PC-3 (cell line): ENCODE data around the gene SLC38A2.
"Not testable (repeated sequence)": the region's sequence is repeated elsewhere in the genome, so short reads cannot be mapped to it uniquely, and the experiment has no call there.

Experiments
- EZH2 ChIP-seq: fragments of 300-600 bp; sonication (generic); IDR thresholded peaks from one replicate; pipeline ENCODE4 v1.6.1; 2017; ENCODE audit warnings: antibody characterized with exemption, mild to moderate bottlenecking, low read length; ENCODE audit not compliant: unreplicated experiment
- TF ChIP-seq, protein P1 (sequence below): fragments of 300-600 bp; sonication (generic); conservative IDR thresholded peaks from 2 replicates; pipeline ENCODE4 v1.5.1; 2017; ENCODE audit warnings: antibody characterized with exemption, low read depth, mild to moderate bottlenecking, low read length

DNA sequence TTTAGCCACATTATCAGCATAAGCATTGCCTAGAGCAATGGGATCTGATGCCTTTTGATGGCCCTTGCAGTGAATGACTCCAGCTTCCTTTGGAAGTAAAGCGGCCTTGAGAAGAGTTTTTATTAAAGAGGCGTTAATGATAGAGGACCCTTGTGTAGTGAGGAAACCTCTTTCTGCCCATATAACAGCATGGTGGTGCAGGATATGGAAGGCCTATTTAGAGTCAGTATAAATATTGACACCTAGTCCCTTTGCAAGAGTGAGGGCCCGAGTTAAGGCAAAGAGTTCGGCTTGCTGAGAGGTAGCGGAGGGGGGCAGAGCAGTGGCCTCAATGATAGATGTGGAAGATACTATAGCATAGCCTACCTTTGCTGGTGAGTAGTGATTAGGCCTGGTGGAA lies 47.5 kb downstream of the SLC38A2 start:
- TF ChIP-seq, protein P1, sequence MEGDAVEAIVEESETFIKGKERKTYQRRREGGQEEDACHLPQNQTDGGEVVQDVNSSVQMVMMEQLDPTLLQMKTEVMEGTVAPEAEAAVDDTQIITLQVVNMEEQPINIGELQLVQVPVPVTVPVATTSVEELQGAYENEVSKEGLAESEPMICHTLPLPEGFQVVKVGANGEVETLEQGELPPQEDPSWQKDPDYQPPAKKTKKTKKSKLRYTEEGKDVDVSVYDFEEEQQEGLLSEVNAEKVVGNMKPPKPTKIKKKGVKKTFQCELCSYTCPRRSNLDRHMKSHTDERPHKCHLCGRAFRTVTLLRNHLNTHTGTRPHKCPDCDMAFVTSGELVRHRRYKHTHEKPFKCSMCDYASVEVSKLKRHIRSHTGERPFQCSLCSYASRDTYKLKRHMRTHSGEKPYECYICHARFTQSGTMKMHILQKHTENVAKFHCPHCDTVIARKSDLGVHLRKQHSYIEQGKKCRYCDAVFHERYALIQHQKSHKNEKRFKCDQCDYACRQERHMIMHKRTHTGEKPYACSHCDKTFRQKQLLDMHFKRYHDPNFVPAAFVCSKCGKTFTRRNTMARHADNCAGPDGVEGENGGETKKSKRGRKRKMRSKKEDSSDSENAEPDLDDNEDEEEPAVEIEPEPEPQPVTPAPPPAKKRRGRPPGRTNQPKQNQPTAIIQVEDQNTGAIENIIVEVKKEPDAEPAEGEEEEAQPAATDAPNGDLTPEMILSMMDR: not testable (repeated sequence)
- not testable (repeated sequence) for TF ChIP-seq EZH2
